ENCODE results near the gene CA5A. TPM values are rescaled to one million over a fixed set of nuclear protein-coding genes. Genes with fewer than 3 reads are reported as not detected.

CA5A gene
- total and polyA plus RNA-seq, 2 experiments from 2014 or later: 1.0 to 1.9 TPM

DNA sequence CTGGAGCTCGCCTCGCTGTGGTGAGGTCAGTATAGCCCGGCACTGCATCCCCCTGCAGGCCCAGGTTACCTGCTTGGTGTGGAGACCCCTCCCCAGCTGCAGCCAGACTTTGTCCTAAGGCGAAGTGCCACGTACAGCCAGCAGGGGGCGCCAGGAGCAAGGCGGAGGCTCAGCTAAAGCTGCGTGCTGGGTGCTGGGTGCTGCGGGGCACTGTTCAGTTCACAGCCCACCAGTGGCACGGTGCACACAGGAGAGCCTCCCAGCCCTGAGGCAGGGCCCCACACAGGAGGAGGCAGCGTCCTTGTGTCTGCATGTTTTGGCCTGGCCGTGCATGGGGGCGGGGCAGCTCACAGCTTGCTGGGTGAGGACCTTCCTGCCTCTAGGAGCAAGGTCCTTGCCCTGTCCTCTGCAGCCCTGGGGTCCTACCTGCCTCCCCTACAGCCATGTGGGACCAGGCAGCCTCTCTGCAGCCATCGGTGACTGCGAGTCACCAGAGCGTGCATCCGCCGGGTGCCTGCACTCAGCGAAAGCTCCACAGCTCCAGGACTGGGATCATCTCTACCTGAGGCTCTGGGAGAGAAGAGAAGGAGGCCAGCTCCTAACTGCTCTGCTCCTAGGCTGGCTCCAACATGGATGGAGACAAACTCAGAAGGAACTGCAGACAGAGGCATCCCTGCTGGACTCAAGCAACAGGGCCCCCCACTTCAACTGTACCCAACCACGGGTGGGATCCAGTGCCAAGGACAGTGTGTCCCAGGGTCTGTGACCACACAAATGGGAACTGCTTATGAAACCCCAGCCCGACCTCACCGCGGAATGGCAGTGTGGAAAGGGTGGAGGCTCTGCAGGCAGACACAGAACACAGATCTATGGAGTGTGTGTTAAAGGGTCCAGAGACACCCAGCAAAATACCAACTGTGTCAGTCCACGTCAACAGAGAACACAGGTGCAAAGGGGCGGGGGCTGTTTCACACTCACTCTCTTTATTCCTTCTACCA is 86.0 kb downstream of the CA5A start:
- TF ChIP-seq EZH2phosphoT487 (IDR thresholded peaks at IDR 0.05; ENCODE audit: low read depth, severe bottlenecking, unreplicated experiment): no peak
- TF ChIP-seq, protein P1, sequence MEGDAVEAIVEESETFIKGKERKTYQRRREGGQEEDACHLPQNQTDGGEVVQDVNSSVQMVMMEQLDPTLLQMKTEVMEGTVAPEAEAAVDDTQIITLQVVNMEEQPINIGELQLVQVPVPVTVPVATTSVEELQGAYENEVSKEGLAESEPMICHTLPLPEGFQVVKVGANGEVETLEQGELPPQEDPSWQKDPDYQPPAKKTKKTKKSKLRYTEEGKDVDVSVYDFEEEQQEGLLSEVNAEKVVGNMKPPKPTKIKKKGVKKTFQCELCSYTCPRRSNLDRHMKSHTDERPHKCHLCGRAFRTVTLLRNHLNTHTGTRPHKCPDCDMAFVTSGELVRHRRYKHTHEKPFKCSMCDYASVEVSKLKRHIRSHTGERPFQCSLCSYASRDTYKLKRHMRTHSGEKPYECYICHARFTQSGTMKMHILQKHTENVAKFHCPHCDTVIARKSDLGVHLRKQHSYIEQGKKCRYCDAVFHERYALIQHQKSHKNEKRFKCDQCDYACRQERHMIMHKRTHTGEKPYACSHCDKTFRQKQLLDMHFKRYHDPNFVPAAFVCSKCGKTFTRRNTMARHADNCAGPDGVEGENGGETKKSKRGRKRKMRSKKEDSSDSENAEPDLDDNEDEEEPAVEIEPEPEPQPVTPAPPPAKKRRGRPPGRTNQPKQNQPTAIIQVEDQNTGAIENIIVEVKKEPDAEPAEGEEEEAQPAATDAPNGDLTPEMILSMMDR (IDR thresholded peaks at IDR 0.05; ENCODE audit: poor library complexity): peak; percentile 92
- Histone ChIP-seq H2AFZ (no peak overlapping the region), H3K4me2 (peak overlapping the region; percentile 31), H3K4me1 (ENCODE audit: insufficient read depth) (peaks cover 56% of the 10 kb centered on the region), H3K9me2 (replicated peaks; ENCODE audit: insufficient read depth) (no peaks in the 10 kb centered on the region), H3K4me3 (no peak overlapping the region), H3K9me3 (ENCODE audit: low read depth) (no peaks in the 10 kb centered on the region), H3K36me3 (replicated peaks; ENCODE audit: insufficient read depth, low read depth) (no peaks in the 10 kb centered on the region), H4K20me1 (ENCODE audit: insufficient read depth, poor library complexity, severe bottlenecking) (no peaks in the 10 kb centered on the region), H3K27ac (peak overlapping the region; percentile 52), H3K79me2 (peaks cover 31% of the 10 kb centered on the region), H3K27me3 (no peaks in the 10 kb centered on the region)
- peak; percentile 79 for DNase-seq (ENCODE audit: low spot score)
- 62% methylated on average over 24 of the region's 25 CpGs for WGBS (ENCODE audit: low lambda C conversion rate, missing lambda C conversion rate)

DNA sequence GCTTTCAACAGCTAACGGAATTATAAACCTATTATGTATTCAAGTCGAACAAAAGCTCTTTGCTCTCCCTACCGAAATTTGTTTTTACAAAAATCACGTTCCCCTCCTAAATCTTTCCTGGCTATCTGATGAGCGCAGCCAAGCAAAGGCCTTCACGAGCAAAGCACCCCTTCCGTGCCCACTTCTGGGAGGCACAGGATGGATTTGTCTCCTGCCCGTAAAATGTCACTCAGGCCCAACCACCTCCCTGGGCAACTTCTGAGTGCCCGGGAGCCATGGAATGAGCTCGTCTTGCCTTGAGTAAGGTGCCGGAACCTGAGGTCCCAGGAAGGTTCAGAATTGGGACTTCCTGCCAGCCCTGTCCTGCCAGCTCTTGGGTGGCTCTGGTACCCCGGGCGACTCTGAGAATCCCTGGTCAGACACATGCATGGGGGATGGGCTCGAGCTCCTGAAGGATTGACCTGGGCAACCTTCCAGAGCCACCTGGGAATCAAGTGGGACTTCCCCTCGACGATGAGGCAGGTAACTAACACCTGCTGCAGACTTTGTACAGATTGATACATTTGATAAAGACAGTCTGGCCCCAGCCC is 86.8 kb downstream of the CA5A start:
- WGBS (ENCODE audit: low lambda C conversion rate, missing lambda C conversion rate): 88% methylated on average over 16 of the region's 16 CpGs
- Histone ChIP-seq H3K4me3 (no peak overlapping the region), H3K4me1 (ENCODE audit: insufficient read depth) (peaks cover 48% of the 10 kb centered on the region), H4K20me1 (ENCODE audit: insufficient read depth, poor library complexity, severe bottlenecking) (no peaks in the 10 kb centered on the region), H3K9me3 (ENCODE audit: low read depth) (no peaks in the 10 kb centered on the region), H3K27ac (peak overlapping the region; percentile 23), H2AFZ (no peak overlapping the region), H3K27me3 (no peaks in the 10 kb centered on the region), H3K9me2 (replicated peaks; ENCODE audit: insufficient read depth) (no peaks in the 10 kb centered on the region), H3K4me2 (peak overlapping the region; percentile 31), H3K79me2 (peaks cover 33% of the 10 kb centered on the region), H3K36me3 (replicated peaks; ENCODE audit: insufficient read depth, low read depth) (no peaks in the 10 kb centered on the region)
- no peak for DNase-seq (ENCODE audit: low spot score)
- TF ChIP-seq EZH2 (IDR thresholded peaks at IDR 0.05; ENCODE audit: borderline replicate concordance): no peak
- TF ChIP-seq EZH2phosphoT487 (IDR thresholded peaks at IDR 0.05; ENCODE audit: low read depth, severe bottlenecking, unreplicated experiment): no peak
- TF ChIP-seq, protein P1 (IDR thresholded peaks at IDR 0.05; ENCODE audit: poor library complexity): no peak

DNA sequence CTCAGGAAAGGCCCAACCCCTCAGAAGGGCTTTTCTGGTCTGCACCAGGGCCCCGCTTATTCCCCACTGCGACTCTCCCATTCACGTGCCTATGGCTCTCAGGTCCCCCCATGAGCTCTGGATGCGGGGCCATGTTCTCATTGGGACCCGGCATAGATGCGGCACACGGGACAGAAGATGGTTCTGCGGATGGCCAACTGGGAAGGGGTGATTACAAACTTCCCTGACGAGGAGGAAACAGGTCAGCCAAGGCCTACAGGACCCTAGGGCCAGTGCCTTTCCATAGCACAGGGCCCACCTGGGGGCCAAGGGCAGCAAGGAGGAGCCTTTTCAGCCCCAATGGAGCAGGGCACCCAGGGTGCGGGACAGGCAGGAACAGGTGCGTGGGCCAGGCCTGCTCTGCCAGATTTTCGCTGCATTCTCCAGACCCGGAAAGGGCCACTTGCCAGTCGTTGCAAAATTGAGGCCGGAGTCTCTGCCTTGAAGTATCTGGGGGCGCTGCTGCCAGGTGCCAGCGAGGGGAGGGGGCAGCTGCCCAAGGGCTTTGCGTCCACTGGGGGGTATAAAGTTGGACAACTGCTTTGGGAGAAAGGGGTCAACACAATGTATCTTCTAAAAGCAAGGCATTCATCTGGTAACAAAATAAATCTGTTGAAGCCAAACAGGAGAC is 87.5 kb downstream of the CA5A start:
- Histone ChIP-seq H3K9me2 (replicated peaks; ENCODE audit: insufficient read depth) (no peaks in the 10 kb centered on the region), H3K79me2 (peaks cover 40% of the 10 kb centered on the region)
- 84% methylated on average over 17 of the region's 18 CpGs for WGBS (ENCODE audit: low lambda C conversion rate, missing lambda C conversion rate)

More for the DNA sequence above, 87.5 kb downstream of the CA5A start:
- TF ChIP-seq EZH2phosphoT487 (IDR thresholded peaks at IDR 0.05; ENCODE audit: low read depth, severe bottlenecking, unreplicated experiment): no peak
- TF ChIP-seq, protein P1 (IDR thresholded peaks at IDR 0.05; ENCODE audit: poor library complexity): no peak
- TF ChIP-seq EZH2 (IDR thresholded peaks at IDR 0.05; ENCODE audit: borderline replicate concordance): no peak
- H3K9me3 ChIP-seq (ENCODE audit: low read depth): no peaks in the 10 kb centered on the region
- H3K36me3 ChIP-seq (replicated peaks; ENCODE audit: insufficient read depth, low read depth): no peaks in the 10 kb centered on the region
- no peak overlapping the region for H3K4me2 ChIP-seq
- H2AFZ ChIP-seq: no peak overlapping the region
- DNase-seq (ENCODE audit: low spot score): no peak
- no peaks in the 10 kb centered on the region for H4K20me1 ChIP-seq (ENCODE audit: insufficient read depth, poor library complexity, severe bottlenecking)
- H3K27me3 ChIP-seq: no peaks in the 10 kb centered on the region
- H3K27ac ChIP-seq: no peak overlapping the region
- H3K4me1 ChIP-seq (ENCODE audit: insufficient read depth): peaks cover 41% of the 10 kb centered on the region
- H3K4me3 ChIP-seq: no peak overlapping the region
